ENCODE data around the gene TMOD4.
A peak's percentile ranks its signal among the peaks of the same experiment; 100 is the strongest.

DNA sequence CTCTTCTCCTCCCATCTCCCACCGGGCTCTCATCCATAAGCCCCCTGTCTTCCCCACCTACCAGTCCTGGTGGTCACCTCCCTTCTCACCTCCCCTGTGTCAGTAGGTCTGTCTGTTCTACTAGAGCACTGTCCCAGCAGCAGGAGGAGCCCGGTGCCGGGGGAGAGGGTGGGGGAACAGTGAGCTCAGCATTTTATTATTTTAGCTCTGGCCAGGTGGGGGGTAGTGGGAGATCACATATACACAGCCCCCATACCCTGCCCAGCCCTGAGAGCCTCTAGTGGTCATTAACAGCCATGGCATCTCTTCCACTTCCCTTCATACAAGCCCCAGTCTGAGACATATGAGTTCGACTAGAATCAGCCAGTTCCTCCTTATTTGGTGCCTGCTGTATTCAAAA, at the start of gene TMOD4:
- TF ChIP-seq, protein P1, sequence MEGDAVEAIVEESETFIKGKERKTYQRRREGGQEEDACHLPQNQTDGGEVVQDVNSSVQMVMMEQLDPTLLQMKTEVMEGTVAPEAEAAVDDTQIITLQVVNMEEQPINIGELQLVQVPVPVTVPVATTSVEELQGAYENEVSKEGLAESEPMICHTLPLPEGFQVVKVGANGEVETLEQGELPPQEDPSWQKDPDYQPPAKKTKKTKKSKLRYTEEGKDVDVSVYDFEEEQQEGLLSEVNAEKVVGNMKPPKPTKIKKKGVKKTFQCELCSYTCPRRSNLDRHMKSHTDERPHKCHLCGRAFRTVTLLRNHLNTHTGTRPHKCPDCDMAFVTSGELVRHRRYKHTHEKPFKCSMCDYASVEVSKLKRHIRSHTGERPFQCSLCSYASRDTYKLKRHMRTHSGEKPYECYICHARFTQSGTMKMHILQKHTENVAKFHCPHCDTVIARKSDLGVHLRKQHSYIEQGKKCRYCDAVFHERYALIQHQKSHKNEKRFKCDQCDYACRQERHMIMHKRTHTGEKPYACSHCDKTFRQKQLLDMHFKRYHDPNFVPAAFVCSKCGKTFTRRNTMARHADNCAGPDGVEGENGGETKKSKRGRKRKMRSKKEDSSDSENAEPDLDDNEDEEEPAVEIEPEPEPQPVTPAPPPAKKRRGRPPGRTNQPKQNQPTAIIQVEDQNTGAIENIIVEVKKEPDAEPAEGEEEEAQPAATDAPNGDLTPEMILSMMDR (IDR thresholded peaks at IDR 0.05), result peak; percentile 27 to 65 (median 30)
- no peak for TF ChIP-seq POLR2A (IDR thresholded peaks at IDR 0.05; ENCODE audit: low read depth)
- no peak for TF ChIP-seq POLR2AphosphoS5 (IDR thresholded peaks at IDR 0.05)
- TF ChIP-seq EP300 (IDR thresholded peaks at IDR 0.05), result no peak
